ENCODE data around the gene BLACAT1. TPM values are rescaled to one million over a fixed set of nuclear protein-coding genes. Genes with fewer than 3 reads are reported as not detected.
A peak's percentile ranks its signal among the peaks of the same experiment; 100 is the strongest.

Gene BLACAT1
- total RNA-seq, 1 experiment from 2014 or later = 0.34 TPM

DNA sequence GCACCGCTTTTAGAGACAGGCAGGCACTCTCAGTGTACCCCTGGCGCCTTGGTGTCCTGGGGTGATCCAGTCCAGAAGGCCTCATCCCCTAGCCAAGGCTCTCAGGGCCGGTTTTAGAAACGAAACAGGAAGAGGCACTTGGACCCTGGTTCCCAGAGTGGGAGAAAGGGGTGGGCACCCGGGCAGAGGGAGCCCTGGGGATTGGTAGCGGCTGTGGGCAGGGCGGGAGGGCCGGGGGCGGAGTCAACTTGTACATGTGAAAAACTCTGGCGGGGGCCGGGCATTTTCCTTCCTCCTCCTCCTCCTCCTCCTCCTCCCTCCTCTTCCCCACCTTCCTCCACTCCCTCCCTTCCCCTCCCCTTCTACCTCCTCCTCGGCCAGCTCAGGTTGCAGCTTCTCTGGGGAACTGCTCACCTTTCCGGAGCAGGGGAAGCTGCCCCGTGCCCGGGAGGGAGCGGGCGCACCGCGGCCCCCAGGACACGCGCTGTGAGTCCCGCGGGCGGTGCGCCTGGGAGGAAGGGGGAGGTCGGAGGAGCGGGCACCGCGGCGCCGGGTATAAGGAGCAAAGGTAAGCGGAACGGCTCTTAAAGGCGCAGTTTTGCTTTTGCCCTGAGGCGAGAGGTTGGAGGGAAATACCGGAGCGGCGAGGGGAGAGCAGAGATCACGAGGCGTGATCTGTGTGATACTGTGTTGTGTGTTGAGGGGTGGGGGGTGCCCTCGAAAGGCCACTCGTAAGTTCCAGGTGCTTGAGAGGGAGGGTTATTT is 48.6 kb upstream of the BLACAT1 start, which contains the start of gene CDK18:
Gene CDK18, plus strand, starts transcription at position 359 of the 765 bp plus-strand sequence. CDS start 18,499 bp downstream, outside the sequence.
- Mint-ChIP-seq H3K27me3 (ENCODE audit: insufficient read depth, unreplicated experiment) (no peaks in the 10 kb centered on the region), H3K4me1 (ENCODE audit: low read depth, unreplicated experiment) (peaks cover 16% of the 10 kb centered on the region), H3K27ac (ENCODE audit: unreplicated experiment) (peak within 1 kb of the TSS; percentile 82), H3K36me3 (ENCODE audit: insufficient read depth, unreplicated experiment) (peaks cover 5% of the 10 kb centered on the region), H3K9me3 (ENCODE audit: unreplicated experiment) (no peaks in the 10 kb centered on the region), H3K4me3 (ENCODE audit: unreplicated experiment) (peak within 1 kb of the TSS; percentile 95)
- BruUV-seq (replicated peaks) = TSS peak; percentile 34
- ChIA-PET CTCF (interaction anchor here (0.6 to 1.1 kb wide), 7 partner anchors 8 to 151 kb away, joined by 3 to 7 read pairs (median 4); no protein-coding TSS in a partner anchor), POLR2A (no interaction called here)
- no peaks in the 10 kb centered on the region for H3K36me3 ChIP-seq (ENCODE audit: control insufficient read depth, insufficient read depth, low read length)
- no peak for TF ChIP-seq CTCF (IDR thresholded peaks at IDR 0.05; ENCODE audit: insufficient read depth in 1 of 2, low read depth in 1 of 2, low read length in 1 of 2, severe bottlenecking in 1 of 2, unreplicated experiment in 1 of 2)
- peak; percentile 77 to 89 for DNase-seq
- no peaks in the 10 kb centered on the region for H3K27me3 ChIP-seq (replicated peaks; ENCODE audit: control insufficient read depth, insufficient read depth, low read length)
- H3K4me3 ChIP-seq (ENCODE audit: low read depth, low read length) = peak within 1 kb of the TSS; percentile 55
- H3K9me3 ChIP-seq = no peaks in the 10 kb centered on the region
- peaks cover 30% of the 10 kb centered on the region for H3K4me1 ChIP-seq
- intact Hi-C loops (cut with micrococcal nuclease; ENCODE audit: unreplicated experiment) = loop anchor here (2.0 kb wide), 1 partner anchor 16 kb away; no protein-coding TSS in a partner anchor

GRCh38 chr1:205502992-205503391 is 47.1 kb upstream of the BLACAT1 start:
- BruUV-seq (replicated peaks) = no TSS peak
- Mint-ChIP-seq H3K27ac (ENCODE audit: unreplicated experiment) (peak overlapping the region; percentile 23), H3K36me3 (ENCODE audit: insufficient read depth, unreplicated experiment) (peaks cover 5% of the 10 kb centered on the region), H3K4me1 (ENCODE audit: low read depth, unreplicated experiment) (peaks cover 16% of the 10 kb centered on the region), H3K4me3 (ENCODE audit: unreplicated experiment) (peak overlapping the region; percentile 17), H3K9me3 (ENCODE audit: unreplicated experiment) (no peaks in the 10 kb centered on the region), H3K27me3 (ENCODE audit: insufficient read depth, unreplicated experiment) (no peaks in the 10 kb centered on the region)
- TF ChIP-seq CTCF (IDR thresholded peaks at IDR 0.05; ENCODE audit: insufficient read depth in 1 of 2, low read depth in 1 of 2, low read length in 1 of 2, severe bottlenecking in 1 of 2, unreplicated experiment in 1 of 2) = no peak
- POLR2A ChIA-PET = interaction anchor here (0.7 to 1.0 kb wide), 2 partner anchors 9 to 11 kb away, joined by 3 read pairs; no protein-coding TSS in a partner anchor
- H3K27me3 ChIP-seq (replicated peaks; ENCODE audit: control insufficient read depth, insufficient read depth, low read length) = no peaks in the 10 kb centered on the region
- no peaks in the 10 kb centered on the region for H3K9me3 ChIP-seq
- H3K4me1 ChIP-seq = peaks cover 30% of the 10 kb centered on the region
- DNase-seq = peak; percentile 32 to 52
- no peak overlapping the region for H3K4me3 ChIP-seq (ENCODE audit: low read depth, low read length)
- CTCF ChIA-PET = interaction anchor here (1.2 to 2.3 kb wide), 3 partner anchors 17 to 149 kb away, joined by 4 to 16 read pairs (median 8); no protein-coding TSS in a partner anchor
- no peaks in the 10 kb centered on the region for H3K36me3 ChIP-seq (ENCODE audit: control insufficient read depth, insufficient read depth, low read length)
- intact Hi-C loops (cut with micrococcal nuclease; ENCODE audit: unreplicated experiment) = no loop called here

GRCh38 chr1:205502111-205502810 is 46.4 kb upstream of the BLACAT1 start:
- peak overlapping the region; percentile 17 for H3K4me3 Mint-ChIP-seq (ENCODE audit: unreplicated experiment)
- H3K36me3 Mint-ChIP-seq (ENCODE audit: insufficient read depth, unreplicated experiment) = peaks cover 5% of the 10 kb centered on the region
- H3K4me1 Mint-ChIP-seq (ENCODE audit: low read depth, unreplicated experiment) = peaks cover 16% of the 10 kb centered on the region
- peaks cover 30% of the 10 kb centered on the region for H3K4me1 ChIP-seq
- TF ChIP-seq CTCF (IDR thresholded peaks at IDR 0.05; ENCODE audit: insufficient read depth in 1 of 2, low read depth in 1 of 2, low read length in 1 of 2, severe bottlenecking in 1 of 2, unreplicated experiment in 1 of 2) = no peak
- H3K9me3 ChIP-seq = no peaks in the 10 kb centered on the region
- H3K4me3 ChIP-seq (ENCODE audit: low read depth, low read length) = no peak overlapping the region
- H3K9me3 Mint-ChIP-seq (ENCODE audit: unreplicated experiment) = no peaks in the 10 kb centered on the region
- BruUV-seq (replicated peaks) = no TSS peak
- POLR2A ChIA-PET = interaction anchor here (1.0 kb wide), 1 partner anchor 11 kb away, joined by 3 read pairs; no protein-coding TSS in a partner anchor
- H3K27me3 Mint-ChIP-seq (ENCODE audit: insufficient read depth, unreplicated experiment) = no peaks in the 10 kb centered on the region
- CTCF ChIA-PET = interaction anchor here (1.2 to 2.3 kb wide), 4 partner anchors 10 to 148 kb away, joined by 4 to 16 read pairs (median 6); no protein-coding TSS in a partner anchor
- peak in 1 of 2 experiments; percentile 49 for DNase-seq
- H3K27me3 ChIP-seq (replicated peaks; ENCODE audit: control insufficient read depth, insufficient read depth, low read length) = no peaks in the 10 kb centered on the region
- peak overlapping the region; percentile 23 for H3K27ac Mint-ChIP-seq (ENCODE audit: unreplicated experiment)
- intact Hi-C loops (cut with micrococcal nuclease; ENCODE audit: unreplicated experiment) = no loop called here
- H3K36me3 ChIP-seq (ENCODE audit: control insufficient read depth, insufficient read depth, low read length) = no peaks in the 10 kb centered on the region

All from Caco-2 (cell line).